DND-41 (cell line): Measurements from ENCODE around the gene ADARB2.

Experiments
- ATAC-seq: fragments of 200-7000 bp; cut with Tn5 transposase; 3 replicates; pipeline ENCODE4 v1.9.1; 2021; ENCODE audit warnings: low read depth; ENCODE audit not compliant: insufficient read depth
- DNase-seq: peaks from one replicate; pipeline ENCODE4 v3.0.0-alpha.2; 2020
- H2AFZ ChIP-seq: 2 replicates; pipeline ENCODE4 v1.6.0; 2012; ENCODE audit warnings: low read depth, low read length
- H3K27ac ChIP-seq: 2 replicates; pipeline ENCODE4 v1.5.1; 2012; ENCODE audit warnings: low read length, inconsistent platforms
- H3K27me3 ChIP-seq: fragments of 200-600 bp; sonication (generic); 2 replicates; pipeline ENCODE4 v1.6.0; 2012; ENCODE audit warnings: low read length, mild to moderate bottlenecking, inconsistent platforms; ENCODE audit not compliant: insufficient read depth, poor library complexity
- H3K36me3 ChIP-seq: 2 replicates; pipeline ENCODE4 v1.5.1; 2012; ENCODE audit warnings: low read length, inconsistent platforms; ENCODE audit not compliant: insufficient read depth
- H3K4me1 ChIP-seq: 2 replicates; pipeline ENCODE4 v1.5.1; 2012; ENCODE audit warnings: mild to moderate bottlenecking, low read length; ENCODE audit not compliant: insufficient read depth
- H3K4me2 ChIP-seq: 2 replicates; pipeline ENCODE4 v1.6.0; 2012; ENCODE audit warnings: mild to moderate bottlenecking, moderate library complexity, low read length, inconsistent platforms; ENCODE audit not compliant: insufficient read depth
- H3K4me3 ChIP-seq, 2 experiments: fragments of 200-600 bp in 1 of 2; shearing (Covaris generic) in 1 of 2; 2 replicates each; pipeline ENCODE4 v1.5.1; 2012 to 2016; ENCODE audit warnings: inconsistent platforms in 2 of 2, low read length in 2 of 2, mild to moderate bottlenecking in 2 of 2, low read depth in 1 of 2, moderate library complexity in 1 of 2
- H3K79me2 ChIP-seq: 2 replicates; pipeline ENCODE4 v1.6.0; 2012; ENCODE audit warnings: low read length, inconsistent platforms; ENCODE audit not compliant: insufficient read depth
- H3K9ac ChIP-seq: 2 replicates; pipeline ENCODE4 v1.6.0; 2012; ENCODE audit warnings: low read depth, mild to moderate bottlenecking, inconsistent platforms, low read length, moderate library complexity
- H3K9me3 ChIP-seq: 2 replicates; pipeline ENCODE4 v1.5.1; 2012; ENCODE audit warnings: low read length, moderate library complexity, mild to moderate bottlenecking, inconsistent platforms; ENCODE audit not compliant: insufficient read depth, severe bottlenecking
- H4K20me1 ChIP-seq: 2 replicates; pipeline ENCODE4 v1.6.0; 2012; ENCODE audit warnings: low read length; ENCODE audit not compliant: insufficient read depth
- EZH2 ChIP-seq: IDR thresholded peaks from 3 replicates; pipeline ENCODE4 v1.6.1; 2012; ENCODE audit warnings: borderline replicate concordance, low read depth, mild to moderate bottlenecking, moderate library complexity, low read length, inconsistent platforms; ENCODE audit not compliant: severe bottlenecking
- TF ChIP-seq, protein P1 (sequence below): IDR thresholded peaks from 2 replicates; pipeline ENCODE4 v1.5.1; 2012; ENCODE audit warnings: borderline replicate concordance, low read length, moderate library complexity, mild to moderate bottlenecking; ENCODE audit not compliant: poor library complexity, severe bottlenecking; ENCODE audit errors: extremely low read depth

Gene ADARB2

DNA sequence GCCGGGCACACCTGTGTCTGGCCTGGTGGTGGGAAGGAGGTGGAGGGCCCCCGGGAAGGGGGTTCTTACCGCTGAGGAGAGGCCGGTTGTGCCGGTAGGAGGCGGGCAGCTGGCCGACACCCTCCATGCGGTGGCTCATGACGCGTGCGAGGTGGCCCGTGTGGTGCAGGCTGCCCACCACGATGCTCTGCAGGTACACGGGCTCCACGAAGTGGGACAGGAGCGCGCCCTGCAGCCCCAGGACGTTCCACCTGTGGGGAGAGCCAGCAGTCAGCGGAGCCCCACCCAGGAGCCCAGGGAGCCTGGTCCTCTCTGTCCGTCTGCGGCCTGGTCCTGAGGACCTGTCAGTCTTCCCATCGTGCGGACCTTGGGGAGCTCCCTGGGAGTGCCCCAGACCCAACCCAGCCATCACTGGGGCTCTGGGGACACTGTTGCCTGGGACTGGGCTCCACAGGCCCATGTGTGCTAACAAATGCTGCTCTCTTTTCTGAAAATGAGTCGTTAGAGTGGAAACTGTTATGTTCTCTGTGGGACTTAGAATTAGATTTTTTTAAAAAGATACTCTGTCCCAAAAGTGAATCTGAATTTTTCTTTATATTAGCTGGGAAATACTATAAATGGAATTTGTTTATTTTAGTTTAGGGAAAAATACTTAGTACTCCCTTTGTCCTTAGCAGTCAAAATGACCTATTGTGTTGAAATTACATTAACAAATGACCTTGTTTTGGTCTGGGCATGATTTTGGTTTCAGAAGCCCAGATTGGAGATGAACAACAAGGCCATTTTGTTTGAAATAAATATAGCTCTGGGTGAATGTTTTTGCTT is 537.2 kb downstream of the ADARB2 start:
- DNase-seq (no peak), ATAC-seq (no peak)
- H3K27ac ChIP-seq = no peak overlapping the region
- H3K79me2 ChIP-seq = no peaks in the 10 kb centered on the region
- no peaks in the 10 kb centered on the region for H3K36me3 ChIP-seq
- no peak overlapping the region for H3K4me3 ChIP-seq
- no peaks in the 10 kb centered on the region for H3K27me3 ChIP-seq
- H3K4me1 ChIP-seq = no peaks in the 10 kb centered on the region
- H4K20me1 ChIP-seq = no peaks in the 10 kb centered on the region
- no peak overlapping the region for H3K4me2 ChIP-seq
- no peak overlapping the region for H2AFZ ChIP-seq
- no peak overlapping the region for H3K9ac ChIP-seq
- no peaks in the 10 kb centered on the region for H3K9me3 ChIP-seq
- TF ChIP-seq, protein P1, sequence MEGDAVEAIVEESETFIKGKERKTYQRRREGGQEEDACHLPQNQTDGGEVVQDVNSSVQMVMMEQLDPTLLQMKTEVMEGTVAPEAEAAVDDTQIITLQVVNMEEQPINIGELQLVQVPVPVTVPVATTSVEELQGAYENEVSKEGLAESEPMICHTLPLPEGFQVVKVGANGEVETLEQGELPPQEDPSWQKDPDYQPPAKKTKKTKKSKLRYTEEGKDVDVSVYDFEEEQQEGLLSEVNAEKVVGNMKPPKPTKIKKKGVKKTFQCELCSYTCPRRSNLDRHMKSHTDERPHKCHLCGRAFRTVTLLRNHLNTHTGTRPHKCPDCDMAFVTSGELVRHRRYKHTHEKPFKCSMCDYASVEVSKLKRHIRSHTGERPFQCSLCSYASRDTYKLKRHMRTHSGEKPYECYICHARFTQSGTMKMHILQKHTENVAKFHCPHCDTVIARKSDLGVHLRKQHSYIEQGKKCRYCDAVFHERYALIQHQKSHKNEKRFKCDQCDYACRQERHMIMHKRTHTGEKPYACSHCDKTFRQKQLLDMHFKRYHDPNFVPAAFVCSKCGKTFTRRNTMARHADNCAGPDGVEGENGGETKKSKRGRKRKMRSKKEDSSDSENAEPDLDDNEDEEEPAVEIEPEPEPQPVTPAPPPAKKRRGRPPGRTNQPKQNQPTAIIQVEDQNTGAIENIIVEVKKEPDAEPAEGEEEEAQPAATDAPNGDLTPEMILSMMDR = no peak
- TF ChIP-seq EZH2 = no peak

DNA sequence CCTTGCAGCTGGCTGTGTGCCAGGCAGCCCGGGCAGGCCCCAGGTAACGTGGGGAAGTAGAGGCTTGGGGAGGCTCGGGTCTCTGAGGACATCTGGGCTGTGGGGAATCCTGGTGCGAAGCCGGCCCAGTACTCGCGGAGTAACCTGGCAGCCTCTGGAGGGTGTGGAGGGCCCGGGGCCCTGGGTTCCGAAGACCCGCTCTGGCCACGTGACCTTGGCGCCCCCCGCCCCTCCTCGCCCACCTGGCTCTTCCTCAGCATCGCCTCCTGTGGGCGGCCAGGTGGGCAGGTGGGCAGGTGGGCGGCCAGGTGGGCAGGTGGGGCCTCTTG is 538.0 kb downstream of the ADARB2 start:
- Histone ChIP-seq H3K9ac (no peak overlapping the region), H3K9me3 (no peaks in the 10 kb centered on the region), H3K27me3 (no peaks in the 10 kb centered on the region), H2AFZ (no peak overlapping the region), H3K4me2 (no peak overlapping the region), H3K4me3 (no peak overlapping the region), H3K79me2 (no peaks in the 10 kb centered on the region), H3K36me3 (no peaks in the 10 kb centered on the region), H4K20me1 (no peaks in the 10 kb centered on the region), H3K4me1 (peaks cover 2% of the 10 kb centered on the region), H3K27ac (no peak overlapping the region)
- ATAC-seq = no peak
- TF ChIP-seq, protein P1 = no peak
- TF ChIP-seq EZH2 = no peak
- DNase-seq = no peak

DNA sequence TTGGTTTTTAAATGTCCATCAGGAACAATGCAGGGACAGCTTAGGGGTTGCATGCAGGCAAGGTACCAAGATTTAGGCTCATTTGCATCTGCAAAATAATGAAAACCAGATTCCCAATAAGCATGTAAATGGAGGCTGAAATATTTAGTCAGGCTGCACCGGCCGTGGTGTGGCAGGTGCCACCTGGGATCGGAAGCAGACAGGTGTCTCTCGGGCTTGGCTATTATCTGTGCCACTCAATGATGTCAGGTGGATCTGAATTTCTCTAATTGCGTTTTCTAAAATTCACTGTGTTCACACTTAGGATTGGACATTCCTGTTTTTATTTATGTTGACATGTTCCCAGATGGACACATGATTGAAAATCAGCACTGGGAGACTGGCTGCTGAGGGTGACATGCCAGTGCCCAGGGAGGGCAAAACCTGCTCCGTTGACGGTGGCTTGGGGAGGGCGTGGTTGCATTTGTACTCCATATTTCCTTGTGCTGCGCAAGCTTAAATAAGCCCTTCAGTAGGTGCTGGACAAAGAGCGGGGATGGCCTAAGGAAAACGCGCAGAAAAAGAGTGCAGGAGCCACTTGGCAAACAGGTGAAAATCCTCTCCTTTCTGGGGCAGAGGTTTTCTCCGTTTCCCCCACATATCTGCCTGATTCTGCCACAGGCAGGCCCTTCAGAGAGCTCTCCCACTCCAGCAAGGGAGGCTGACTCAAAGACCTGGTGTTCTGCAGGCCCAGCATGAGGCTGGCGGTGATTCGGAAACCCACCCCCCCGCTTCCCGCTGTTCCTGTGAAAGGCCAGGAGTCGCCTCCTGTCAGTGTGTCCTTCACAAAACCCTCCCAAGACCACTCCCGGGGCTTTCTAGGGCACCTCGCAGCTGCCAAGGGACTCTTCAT is 538.6 kb downstream of the ADARB2 start:
- Histone ChIP-seq H3K4me3 (no peak overlapping the region), H3K4me1 (peaks cover 8% of the 10 kb centered on the region), H3K4me2 (no peak overlapping the region), H2AFZ (no peak overlapping the region), H3K79me2 (no peaks in the 10 kb centered on the region), H3K27me3 (no peaks in the 10 kb centered on the region), H3K27ac (no peak overlapping the region), H3K9ac (no peak overlapping the region), H4K20me1 (no peaks in the 10 kb centered on the region), H3K36me3 (no peaks in the 10 kb centered on the region), H3K9me3 (no peaks in the 10 kb centered on the region)
- ATAC-seq = no peak
- no peak for TF ChIP-seq EZH2
- TF ChIP-seq, protein P1 = no peak
- DNase-seq = no peak
